ENCODE measurements around the gene CD22.

DNA sequence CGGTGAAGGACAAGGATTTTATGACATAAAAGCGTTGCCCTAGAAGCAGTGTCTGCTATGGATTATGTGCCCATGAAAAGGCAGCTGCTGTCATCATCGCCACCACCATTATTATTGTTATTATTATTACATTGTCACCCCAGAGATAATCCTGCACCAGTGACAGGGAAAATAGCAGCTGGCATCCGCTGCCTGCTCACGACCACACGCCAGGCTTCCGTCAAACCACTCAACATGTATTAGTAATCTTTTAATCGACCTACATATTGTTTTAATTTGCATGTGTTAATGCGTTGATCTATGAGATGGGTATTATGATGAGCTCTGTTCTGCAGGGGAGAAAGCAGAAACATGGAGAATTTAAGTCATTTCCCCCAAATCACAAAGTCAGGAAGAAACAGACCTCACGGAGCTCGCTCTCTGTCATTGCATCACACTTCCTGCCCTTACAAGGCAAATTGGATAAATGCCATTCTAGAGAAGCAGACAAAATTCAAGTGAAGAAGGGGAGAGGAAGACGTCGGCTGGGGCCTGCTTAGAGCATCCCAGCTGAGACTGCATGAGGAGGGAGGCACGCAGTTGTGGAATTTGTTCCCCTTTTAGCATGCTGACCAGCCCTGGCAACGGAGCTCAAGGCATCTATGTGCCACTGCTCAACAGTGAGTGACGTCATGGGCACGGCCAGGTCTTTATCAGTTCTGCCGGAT, 29.0 kb downstream of the CD22 start, which contains the start of gene FFAR3:
- TF ChIP-seq, protein P1, sequence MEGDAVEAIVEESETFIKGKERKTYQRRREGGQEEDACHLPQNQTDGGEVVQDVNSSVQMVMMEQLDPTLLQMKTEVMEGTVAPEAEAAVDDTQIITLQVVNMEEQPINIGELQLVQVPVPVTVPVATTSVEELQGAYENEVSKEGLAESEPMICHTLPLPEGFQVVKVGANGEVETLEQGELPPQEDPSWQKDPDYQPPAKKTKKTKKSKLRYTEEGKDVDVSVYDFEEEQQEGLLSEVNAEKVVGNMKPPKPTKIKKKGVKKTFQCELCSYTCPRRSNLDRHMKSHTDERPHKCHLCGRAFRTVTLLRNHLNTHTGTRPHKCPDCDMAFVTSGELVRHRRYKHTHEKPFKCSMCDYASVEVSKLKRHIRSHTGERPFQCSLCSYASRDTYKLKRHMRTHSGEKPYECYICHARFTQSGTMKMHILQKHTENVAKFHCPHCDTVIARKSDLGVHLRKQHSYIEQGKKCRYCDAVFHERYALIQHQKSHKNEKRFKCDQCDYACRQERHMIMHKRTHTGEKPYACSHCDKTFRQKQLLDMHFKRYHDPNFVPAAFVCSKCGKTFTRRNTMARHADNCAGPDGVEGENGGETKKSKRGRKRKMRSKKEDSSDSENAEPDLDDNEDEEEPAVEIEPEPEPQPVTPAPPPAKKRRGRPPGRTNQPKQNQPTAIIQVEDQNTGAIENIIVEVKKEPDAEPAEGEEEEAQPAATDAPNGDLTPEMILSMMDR (IDR thresholded peaks at IDR 0.05; ENCODE audit: low read depth, low read length) = no peak
- TF ChIP-seq EZH2phosphoT487 (IDR thresholded peaks at IDR 0.05; ENCODE audit: low read depth) = no peak
